ENCODE measurements around the gene WDR90. TPM values are rescaled to one million over a fixed set of nuclear protein-coding genes. Genes with fewer than 3 reads are reported as not detected.
"Not testable (repeated sequence)": the region's sequence is repeated elsewhere in the genome, so short reads cannot be mapped to it uniquely, and the experiment has no call there.

The WDR90 gene
- total RNA-seq, 1 experiment from 2014 or later = 14.6 TPM

DNA sequence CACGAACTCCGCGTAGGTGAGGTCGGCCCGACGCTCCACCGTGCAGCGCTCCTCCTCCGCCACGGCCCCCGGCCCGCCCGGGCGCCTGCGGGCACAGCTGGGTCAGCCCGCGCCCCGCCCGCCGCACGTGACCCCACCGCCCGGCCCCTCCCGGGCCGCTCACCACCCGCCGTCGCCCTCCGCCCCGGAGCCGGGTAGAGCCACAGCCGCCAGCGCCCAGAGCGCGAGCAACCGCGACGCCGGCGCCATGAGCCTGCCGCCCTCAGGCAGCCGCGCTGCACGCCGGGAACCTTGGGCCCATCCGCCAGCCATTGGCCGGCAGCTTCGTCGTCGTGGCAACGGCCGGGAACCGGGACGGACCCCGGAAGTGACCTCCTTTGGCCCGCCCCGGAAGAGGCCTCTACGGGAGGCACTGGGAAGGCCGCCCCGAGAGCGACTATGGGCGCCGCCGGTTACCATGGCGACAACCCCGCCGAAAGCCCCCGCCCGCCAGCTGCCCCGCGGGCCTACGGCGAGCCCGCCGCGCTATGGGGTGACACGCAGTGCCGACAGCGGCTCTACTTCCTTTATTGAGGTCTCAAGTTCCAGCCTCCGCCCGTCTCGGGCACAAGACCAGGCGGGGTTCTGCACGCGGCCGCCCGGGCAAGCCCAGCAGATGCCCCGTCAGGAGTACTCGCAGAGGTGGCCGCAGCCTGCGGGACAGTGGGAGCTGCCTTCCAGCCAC is 35.1 kb downstream of the WDR90 start, which contains the start of gene JMJD8:
TSS of gene JMJD8 (minus strand) at position 264 of the 724 bp plus-strand sequence. CDS start at position 249, 15 bp downstream.
- DNase-seq (ENCODE audit: extremely low read depth, low read depth) = peak; percentile 95

DNA sequence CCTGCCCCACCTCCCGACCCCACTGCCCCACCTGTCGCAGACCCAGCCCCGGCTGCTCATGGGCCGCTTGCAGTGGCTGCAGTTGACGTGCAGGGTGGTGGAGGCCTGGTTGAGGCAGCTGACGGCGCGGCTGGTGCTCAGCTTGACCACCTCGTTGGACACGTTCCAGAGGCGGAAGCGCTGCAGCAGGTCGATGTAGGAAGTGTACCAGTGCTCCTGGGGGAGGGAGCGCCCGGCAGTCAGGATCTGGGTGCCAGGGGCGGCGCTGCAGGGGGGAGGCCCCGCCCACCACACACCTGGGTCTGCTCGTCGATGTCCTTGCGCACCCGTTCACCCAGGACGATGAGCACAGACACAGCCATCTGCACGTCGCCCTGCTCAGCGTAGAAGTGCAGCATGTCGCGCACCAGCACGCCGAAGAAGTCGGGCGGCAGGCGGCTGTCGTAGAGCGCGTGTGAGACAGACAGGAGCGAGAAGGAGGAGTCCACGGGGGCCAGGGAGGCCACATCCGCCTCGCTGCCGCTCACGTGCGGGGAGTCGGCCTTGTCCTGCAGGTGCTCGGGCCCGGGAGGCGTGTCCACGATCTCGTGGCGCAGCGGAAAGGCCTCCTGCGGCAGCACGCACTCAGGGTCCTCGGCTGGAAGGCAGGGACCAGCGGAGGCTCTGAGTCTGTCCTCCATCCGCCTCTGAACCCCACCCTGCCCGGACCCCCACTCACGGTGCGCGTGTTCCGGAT is 36.0 kb downstream of the WDR90 start:
- no peak for DNase-seq (ENCODE audit: extremely low read depth, low read depth)

DNA sequence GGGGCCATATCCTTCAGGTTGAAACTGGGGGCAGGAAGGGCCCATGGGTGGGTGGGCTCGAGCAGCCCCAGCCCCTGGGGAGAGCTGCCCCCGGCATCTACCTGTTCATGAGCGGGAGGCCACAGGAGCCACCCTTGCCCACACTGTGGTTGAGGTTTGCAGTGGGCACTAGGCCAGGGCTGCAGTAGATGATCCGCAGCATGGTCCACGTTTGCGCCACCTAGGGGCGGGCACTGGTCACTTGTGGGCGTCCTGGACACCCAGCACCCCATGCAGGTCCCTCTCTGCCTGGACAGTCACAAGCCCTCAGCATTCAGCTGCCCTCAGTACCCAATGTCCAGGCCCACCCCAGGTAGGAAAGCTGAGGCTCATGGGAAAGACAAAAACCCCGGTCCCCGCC is 36.8 kb downstream of the WDR90 start:
- DNase-seq (ENCODE audit: extremely low read depth, low read depth) = peak; percentile 73

DNA sequence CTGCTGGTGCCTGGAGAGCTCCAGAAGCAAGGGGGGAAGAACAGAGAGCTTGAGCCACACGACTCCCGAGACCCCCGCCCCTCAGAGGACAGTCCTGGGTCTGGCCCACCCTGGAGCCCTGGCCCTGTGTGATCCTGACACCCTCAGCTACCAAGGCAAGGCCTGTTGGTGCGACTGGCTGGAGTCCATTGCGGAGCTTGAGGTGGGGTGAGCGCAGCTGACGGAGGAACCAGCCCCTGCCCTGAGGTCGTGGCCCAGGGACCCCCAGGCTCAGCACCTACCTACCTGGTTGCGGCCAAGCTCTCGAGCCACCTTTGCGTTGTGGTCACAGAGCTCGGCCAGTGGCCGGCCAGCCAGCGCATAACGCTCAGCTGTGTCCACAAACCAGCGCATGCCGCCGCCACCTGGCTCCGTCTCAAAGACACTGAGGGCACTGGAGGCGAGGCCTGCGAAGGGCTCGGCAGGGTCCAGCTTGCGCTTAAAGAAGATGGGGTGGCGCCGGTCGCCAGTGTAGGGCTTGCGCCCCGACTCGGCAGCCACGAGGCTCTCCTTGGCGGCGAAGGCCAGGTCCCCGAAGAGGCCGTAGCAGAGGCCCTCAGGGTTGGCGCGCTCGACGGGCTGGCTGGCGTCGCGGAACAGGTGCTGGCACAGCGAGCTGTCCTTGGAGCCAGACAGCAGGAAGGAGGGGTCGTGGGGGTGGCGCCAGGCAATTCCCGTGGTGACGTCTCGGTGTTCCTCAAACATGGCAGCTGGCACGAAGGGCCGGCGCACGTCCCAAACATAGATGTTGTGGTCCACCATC is 37.5 kb downstream of the WDR90 start:
- DNase-seq (ENCODE audit: extremely low read depth, low read depth) = no peak

DNA sequence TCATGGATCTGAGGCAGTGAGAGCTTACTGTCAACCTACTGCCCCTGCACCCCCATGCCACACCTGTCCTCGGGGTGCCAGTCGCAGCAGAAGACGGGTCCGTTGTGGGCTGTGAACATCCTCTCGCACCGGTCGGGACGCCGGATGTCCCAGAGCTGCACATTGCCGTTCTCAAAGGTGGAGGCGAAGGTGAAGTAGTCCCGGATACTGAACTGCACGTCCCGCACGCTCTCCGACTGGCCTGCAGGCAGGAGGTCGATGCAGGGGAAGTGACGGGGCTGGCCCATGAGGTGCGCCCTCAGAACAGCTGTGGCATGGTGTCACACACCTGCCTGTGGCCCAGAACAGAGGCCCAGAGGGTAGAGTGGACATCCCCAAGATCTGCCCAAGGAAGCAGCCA is 38.3 kb downstream of the WDR90 start:
- no peak for DNase-seq (ENCODE audit: extremely low read depth, low read depth)

DNA sequence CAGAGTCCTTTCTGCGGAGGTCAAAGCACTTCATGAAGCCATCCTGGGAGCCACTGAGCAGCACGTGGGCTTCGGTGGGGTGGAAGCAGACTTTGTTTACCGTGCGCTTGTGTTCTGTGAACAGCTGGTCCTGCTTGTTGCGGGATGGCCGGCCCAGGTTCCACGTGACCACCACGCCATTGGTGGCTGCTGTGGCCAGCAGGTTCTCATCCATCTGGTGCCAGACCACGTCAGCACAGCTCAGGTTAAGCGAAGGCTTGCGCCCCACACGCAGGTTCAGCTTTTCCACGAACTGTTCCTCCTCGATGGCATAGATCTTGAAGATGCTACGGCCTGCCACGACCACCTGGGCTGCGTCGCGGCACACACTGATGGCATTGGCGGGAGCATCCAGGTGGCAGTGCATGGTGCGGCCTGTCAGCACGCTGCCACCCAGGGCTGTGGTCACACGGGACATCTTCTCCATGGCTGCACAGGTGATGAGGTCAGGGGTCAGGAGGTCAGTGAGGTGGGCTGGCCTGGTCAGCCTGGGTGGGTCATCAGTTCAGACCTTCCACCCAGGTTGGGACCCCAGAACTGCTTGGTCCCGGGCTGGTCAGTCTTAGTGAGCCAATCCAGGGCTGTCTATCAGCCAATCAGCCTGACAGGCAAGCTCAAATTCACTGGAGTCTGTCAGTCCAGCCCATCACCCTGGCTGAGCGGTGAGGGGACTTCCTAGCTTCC is 40.2 kb downstream of the WDR90 start:
- DNase-seq (ENCODE audit: extremely low read depth, low read depth) = no peak

DNA sequence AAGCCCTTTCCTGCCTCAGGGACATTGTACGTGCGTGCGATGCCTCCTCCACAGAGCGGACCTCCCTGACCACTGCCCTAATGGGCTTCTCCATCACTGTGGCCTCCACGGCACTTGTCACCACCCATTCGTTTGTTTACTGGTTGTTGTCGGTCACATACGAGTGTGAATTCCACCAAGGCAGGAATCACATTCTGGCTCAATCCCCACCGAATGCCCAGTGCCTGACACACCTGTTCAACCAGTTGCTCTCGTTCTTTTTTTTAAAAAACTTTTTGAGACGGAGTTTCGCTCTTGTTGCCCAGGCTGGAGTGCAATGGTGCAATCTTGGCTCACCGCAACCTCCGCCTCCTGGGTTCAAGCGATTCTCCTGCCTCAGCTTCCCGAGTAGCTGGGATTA is 42.1 kb downstream of the WDR90 start:
- DNase-seq (ENCODE audit: extremely low read depth, low read depth) = not testable (repeated sequence)

DNA sequence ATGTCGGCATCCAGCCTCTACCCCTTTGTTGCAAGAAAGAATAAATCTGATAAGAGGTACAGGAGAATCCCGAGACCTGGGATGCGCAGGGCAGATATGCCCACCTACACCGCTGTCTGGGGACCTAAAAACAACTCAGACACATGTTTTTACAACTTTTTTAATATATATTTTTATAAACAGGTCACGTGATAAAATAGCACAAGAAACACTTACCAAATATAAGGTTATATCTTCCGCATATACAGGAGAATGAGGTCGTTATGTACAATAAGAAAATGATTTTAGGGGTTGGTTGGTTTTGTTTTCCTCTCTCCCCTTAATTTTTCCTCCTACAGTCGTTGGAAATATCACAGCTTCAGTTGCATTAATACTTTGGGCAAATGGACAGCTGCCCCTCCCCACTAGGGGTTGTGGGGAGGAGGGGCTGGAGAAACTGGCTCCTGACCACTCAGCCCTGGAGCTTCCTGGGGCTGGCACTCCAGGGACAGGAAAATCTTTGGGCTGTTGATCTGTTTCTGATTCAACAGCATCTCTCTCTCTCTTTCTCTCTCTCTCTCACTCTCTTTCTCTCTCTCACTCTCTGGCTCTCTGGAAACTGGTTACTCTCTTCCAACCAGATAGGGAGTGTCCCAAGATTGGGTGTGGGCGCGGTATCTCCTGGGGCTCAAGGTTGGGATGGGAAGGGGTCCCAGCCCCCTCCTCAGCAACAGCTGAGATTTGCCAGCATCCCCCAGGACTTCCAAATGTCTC is 43.4 kb downstream of the WDR90 start:
- DNase-seq (ENCODE audit: extremely low read depth, low read depth) = no peak

DNA sequence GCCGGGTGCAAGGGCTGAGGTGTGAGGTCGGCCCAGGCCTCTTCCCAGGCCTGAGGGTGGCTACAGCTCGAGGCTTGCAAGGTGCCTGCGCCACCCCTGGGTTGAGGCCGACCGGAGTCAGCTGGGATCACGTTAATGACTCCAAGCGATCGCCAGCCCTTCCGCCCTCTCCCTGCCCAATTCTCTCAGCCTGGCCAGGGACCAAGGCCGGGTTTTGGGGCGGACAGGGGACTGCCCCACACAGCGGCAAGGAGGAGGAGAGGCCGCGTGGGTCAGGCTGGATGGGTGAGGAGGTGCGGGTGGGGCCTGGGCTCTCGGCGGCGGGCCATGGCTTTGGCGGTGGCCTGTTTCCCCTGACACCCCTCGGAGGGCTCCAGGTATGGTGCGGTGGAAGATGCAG is 44.2 kb downstream of the WDR90 start:
- DNase-seq (ENCODE audit: extremely low read depth, low read depth) = no peak

DNA sequence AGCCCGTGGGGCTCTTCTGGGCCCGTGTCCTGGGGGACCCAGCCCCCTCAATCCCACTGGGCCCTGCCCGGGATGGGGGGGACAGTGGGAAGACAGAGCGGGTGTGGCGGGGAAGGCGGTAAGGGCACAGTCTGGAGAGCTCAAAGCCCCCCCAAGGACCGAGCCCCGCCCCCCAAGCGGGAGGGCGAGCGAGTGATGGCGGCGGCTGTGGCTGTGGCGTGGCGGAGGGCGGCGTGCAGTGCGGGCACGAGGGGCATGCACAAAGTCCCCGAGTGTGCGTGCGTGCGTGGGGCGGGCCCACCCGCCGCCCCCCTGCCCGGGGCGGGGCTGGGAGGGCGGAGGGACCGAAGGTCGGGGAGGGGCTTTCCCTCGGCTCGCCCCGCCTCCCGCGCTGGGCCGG is 44.6 kb downstream of the WDR90 start:
- DNase-seq (ENCODE audit: extremely low read depth, low read depth) = no peak

DNA sequence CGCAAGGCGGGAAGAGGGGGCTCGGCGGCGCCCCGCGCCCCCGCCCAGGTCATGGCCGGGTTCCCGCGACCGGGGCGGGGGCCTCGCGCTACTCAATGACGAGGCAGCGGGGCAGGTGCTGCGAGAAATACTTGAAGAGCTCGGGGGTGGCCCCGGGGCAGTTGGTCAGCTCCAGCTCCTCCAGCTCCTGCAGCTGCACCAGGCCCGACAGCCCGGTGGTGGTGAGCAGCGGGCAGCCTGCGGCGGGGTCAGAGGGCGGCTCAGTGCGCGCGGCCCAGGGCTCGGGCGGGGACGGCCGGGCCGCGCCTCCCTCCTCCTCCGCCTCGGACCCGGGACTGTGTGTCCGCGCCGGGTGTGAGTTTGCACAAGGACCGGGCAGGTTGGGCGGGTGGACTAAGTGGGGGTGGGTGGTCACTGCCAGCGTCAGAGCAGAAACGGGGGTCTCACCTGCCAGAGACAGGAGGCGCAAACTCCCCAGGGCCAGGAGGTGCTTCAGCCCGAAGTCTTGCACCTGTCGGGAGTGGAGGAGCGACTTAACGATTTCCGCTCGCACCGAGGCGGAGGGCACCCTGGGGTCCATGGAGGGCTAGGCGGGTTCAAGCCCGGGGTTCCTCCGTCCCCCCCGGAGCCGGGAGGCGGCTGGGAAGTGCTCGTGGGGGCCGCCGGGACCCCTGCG is 45.2 kb downstream of the WDR90 start:
- DNase-seq (ENCODE audit: extremely low read depth, low read depth) = no peak

DNA sequence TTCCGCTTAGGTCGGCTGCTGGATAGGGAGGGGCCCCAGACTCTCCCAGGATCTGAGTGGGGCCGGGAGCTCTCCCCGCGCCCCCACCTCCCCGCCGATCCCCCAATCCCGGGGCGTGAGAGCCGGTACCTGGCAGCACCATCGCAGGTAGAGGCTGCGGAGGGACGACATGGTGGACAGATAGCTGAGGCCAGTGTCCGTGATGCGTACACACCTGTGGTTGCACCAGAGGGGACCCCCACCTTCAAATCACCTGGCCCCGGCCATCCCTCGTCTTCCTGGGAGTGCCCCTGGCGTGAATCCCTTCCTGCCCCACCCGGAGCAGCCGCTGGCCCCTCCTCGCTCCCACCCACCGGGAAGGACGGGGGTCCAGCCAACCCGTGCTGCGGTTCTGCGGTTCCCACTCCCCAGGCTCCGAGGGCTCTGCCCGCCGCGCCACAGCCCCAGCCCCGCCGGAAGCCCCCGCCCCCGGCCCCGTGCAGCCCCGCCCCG is 45.7 kb downstream of the WDR90 start:
- no peak for DNase-seq (ENCODE audit: extremely low read depth, low read depth)

DNA sequence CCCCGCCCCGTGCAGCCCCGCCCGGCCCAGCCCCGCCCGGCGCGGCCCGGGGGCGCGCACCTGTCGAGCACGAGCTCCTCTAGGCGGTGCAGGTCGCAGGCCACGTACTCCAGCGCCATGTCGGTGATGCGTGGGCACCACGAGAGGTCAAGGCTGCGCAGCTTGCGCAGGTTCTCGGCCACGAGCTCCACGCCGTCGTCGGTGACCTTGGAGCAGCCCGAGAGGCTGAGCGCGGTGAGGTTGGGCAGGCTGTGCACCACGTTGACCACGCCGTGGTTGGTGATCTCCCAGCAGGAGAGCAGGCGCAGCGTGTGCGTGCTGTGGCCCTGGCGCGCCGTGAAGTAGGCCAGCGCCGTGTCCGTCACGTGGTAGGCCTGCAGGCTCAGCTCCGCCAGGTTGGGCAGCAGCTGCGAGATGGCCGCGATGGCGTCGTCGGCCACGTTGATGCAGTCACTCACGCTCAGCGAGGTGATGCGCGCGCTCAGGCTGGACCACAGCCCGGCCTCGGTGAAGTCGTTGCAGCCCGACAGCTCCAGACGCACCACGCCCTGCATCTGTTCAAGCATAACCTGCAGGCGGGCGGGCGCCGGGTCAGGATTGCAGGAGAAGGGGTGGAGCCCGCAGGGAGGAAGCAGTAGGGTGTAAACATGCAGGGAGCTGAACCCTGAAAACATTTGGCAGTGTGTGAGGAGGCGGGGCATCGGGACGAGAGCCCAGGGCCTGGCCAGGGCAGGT is 46.4 kb downstream of the WDR90 start:
- no peak for DNase-seq (ENCODE audit: extremely low read depth, low read depth)

DNA sequence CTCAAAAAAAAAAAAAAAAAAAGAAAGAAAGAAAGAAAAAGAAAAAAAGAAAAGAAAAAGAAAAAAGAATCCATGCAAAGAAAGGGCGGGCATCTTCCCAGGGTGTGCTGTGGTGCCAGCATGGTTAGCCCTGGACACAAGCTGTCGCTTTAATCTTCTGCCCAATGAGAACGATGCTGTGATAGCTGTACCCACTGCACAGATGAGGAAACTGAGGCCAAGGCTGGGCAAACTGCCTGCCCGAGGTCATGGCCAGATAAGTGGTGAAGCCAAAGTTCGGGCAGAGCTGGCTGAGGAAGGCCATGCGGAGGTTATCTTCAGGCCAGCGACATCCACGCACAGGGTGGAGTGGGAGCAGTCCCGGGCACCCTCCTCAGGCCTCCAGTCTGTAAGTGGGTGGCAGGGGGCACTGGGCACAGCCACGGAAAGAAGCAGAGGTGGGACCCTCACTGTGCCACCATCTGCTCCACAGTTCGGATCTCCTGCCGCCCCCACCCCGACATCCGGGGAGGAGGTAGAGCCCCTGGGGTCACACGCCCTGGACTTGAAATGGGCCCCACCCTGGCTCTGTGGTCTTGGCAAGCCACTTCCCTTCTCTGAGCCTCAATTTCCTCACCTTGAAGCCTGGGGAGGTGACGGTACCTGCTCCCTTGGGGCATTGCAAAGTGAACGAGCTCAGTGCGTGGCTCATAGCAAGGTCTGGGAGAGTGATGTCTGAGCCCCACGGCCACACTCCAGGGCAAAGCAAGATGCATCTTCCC is 49.9 kb downstream of the WDR90 start:
- DNase-seq (ENCODE audit: extremely low read depth, low read depth) = no peak

DNA sequence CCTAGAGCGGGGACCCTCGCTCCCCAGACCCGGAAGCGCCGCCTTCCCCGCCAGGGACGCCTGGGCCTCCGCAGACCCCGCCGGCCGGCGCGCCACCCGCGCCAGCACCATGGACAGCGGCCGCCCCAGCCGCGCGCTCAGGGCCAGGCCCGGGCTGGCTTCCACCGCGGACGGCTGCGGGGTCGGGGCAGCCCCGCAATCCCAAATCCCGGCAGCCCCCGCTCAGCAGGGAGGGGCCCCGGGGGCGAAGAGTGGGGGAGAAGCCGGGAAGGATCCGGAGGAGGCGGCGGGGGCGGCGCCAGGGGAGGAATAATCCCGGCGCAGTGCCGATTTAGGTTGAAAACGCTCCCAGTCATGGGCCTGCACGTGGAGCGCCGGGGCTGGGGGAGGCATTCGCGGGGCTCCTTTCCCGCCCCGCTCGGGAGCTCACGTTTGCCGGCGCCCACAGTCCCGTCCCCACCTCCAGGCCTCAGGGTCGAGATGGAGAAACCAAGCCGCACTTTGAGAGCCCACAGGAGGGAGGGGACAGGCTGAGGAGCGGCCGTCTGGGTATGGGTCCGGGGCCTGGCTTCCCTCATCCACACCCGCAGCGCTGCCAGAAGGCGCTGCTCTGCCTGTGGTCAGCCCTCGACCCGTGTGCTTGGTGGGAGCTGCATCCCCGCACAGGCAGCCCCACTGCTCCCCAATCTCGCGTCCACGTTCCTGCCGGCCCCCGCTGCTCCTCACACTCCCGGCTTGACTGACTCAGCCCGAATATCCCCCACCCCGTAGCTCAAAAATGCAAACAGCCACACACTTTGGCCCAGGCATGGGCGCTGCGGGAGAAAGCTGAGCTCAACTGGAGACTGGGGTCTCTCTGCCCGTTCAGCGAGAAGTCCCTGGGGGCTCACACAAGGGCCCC is 51.8 kb downstream of the WDR90 start:
- no peak for DNase-seq (ENCODE audit: extremely low read depth, low read depth)

DNA sequence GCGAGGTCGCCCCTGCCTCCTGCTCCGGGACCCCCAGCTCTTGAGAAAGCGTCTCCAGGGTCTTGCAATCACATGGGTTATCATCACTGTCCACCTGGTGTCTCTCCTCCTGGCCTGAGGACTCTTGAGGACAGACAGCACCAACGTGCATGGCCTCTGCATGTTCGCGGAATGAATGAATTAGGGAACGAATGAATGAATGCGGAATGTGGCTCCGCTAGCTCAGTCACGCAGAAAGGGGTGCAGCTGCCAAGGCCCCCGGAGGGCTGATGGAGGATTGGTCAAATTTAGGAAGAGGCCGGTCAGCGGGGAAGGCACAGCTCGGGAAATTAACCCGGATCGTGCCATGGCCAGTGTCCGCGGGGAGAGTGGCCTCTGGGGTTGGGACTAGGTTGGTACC is 53.2 kb downstream of the WDR90 start:
- DNase-seq (ENCODE audit: extremely low read depth, low read depth) = no peak

DNA sequence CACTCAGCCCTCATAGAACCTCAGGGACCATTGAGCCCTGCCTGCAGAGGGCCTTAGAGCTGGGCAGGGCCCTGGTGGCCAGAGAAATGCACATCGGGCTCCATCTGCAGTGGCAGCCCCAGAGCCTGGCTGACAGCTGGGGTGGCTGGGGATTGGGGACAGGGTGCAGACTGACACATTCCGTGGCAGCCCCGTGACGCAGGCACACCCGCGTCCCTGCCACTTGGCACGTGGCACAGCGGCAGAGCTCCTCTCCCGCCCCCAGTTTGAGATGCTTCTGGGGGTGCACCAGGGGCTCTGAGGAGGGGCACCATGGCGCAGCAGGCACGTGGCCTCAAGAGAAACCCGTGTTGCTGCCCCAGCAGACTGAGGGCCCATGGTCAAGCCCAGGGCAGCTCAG is 54.2 kb downstream of the WDR90 start:
- no peak for DNase-seq (ENCODE audit: extremely low read depth, low read depth)

All from NCI-H460 (cell line).